NCI-H1417 treated with DMSO at 0.1 percent for 48 hours (cell line): ENCODE measurements around the gene ANTXR2.
"Not testable (repeated sequence)": the region's sequence is repeated elsewhere in the genome, so short reads cannot be mapped to it uniquely, and the experiment has no call there.

Experiments
- DNase-seq: peaks from one replicate; lab custom pipeline; 2025; lab: John Stamatoyannopoulos, UW

Gene ANTXR2

GRCh38 chr4:80072744-80073472 is at the start of gene ANTXR2:
ANTXR2 (minus strand) TSS chr4:80073229; CDS start chr4:80072560, 669 bp downstream.
- no peak for DNase-seq

GRCh38 chr4:80121815-80122214 is 48.8 kb upstream of the ANTXR2 start:
- DNase-seq = not testable (repeated sequence)

- DNase-seq = not testable (repeated sequence)
Measured at GRCh38 chr4:80119620-80120019, 46.6 kb upstream of the ANTXR2 start.

GRCh38 chr4:80116516-80116915 is 43.5 kb upstream of the ANTXR2 start:
- DNase-seq = no peak

GRCh38 chr4:80115368-80116181 is 42.5 kb upstream of the ANTXR2 start:
- DNase-seq = no peak

- no peak for DNase-seq
Measured at GRCh38 chr4:80114732-80115265, 41.8 kb upstream of the ANTXR2 start.

GRCh38 chr4:80113615-80114014 is 40.6 kb upstream of the ANTXR2 start:
- DNase-seq = no peak

- no peak for DNase-seq
Measured at GRCh38 chr4:80112236-80112635, 39.2 kb upstream of the ANTXR2 start.

- no peak for DNase-seq
Measured at GRCh38 chr4:80111276-80111675, 38.2 kb upstream of the ANTXR2 start.

GRCh38 chr4:80107374-80107773 is 34.3 kb upstream of the ANTXR2 start:
- DNase-seq = no peak

- no peak for DNase-seq
Measured at GRCh38 chr4:80104927-80105326, 31.9 kb upstream of the ANTXR2 start.

GRCh38 chr4:80103629-80104028 is 30.6 kb upstream of the ANTXR2 start:
- no peak for DNase-seq

- no peak for DNase-seq
Measured at GRCh38 chr4:80101792-80102116, 28.7 kb upstream of the ANTXR2 start.

- DNase-seq = no peak
Measured at GRCh38 chr4:80101071-80101791, 28.2 kb upstream of the ANTXR2 start.

- no peak for DNase-seq
Measured at GRCh38 chr4:80099671-80100070, 26.6 kb upstream of the ANTXR2 start.

- DNase-seq = no peak
Measured at GRCh38 chr4:80098635-80099034, 25.6 kb upstream of the ANTXR2 start.

- DNase-seq = no peak
Measured at GRCh38 chr4:80097400-80098177, 24.6 kb upstream of the ANTXR2 start.

- no peak for DNase-seq
Measured at GRCh38 chr4:80096175-80096850, 23.3 kb upstream of the ANTXR2 start.

GRCh38 chr4:80094191-80094590 is 21.2 kb upstream of the ANTXR2 start:
- no peak for DNase-seq

- DNase-seq = no peak
Measured at GRCh38 chr4:80093563-80093962, 20.5 kb upstream of the ANTXR2 start.

- no peak for DNase-seq
Measured at GRCh38 chr4:80092847-80093246, 19.8 kb upstream of the ANTXR2 start.
